SK-N-SH treated with all-trans-retinoic acid at 6 μM for 48 hours (cell line): ENCODE data around the gene AGPS.
"Not testable (repeated sequence)": the region's sequence is repeated elsewhere in the genome, so short reads cannot be mapped to it uniquely, and the experiment has no call there.

Experiments used
- ATAC-seq: fragments of 200-7000 bp; cut with Tn5 transposase; 3 replicates; pipeline ENCODE4 v1.9.1; 2020; ENCODE audit warnings: mild to moderate bottlenecking, moderate library complexity
- ARNTL ChIP-seq: fragments of 450-650 bp; formaldehyde crosslinking; IDR thresholded peaks from 2 replicates; pipeline ENCODE4 v1.5.0; 2020; ENCODE audit warnings: low read depth, mild to moderate bottlenecking, moderate library complexity, borderline replicate concordance
- BACH2 ChIP-seq: fragments of 250-450 bp; sonication (Bioruptor Pico); IDR thresholded peaks from 2 replicates; pipeline ENCODE4 v1.9.0; 2021; ENCODE audit warnings: mild to moderate bottlenecking, borderline replicate concordance
- CREB5 ChIP-seq: fragments of 250-450 bp; sonication (Bioruptor Pico); IDR thresholded peaks from 2 replicates; pipeline ENCODE4 v1.5.1; 2020; ENCODE audit warnings: low read depth, mild to moderate bottlenecking, moderate library complexity
- CSRNP3 ChIP-seq: fragments of 250-450 bp; sonication (Bioruptor Pico); IDR thresholded peaks from 2 replicates; pipeline ENCODE4 v1.5.1; 2021; ENCODE audit warnings: mild to moderate bottlenecking, moderate library complexity
- ESRRG ChIP-seq: fragments of 250-450 bp; sonication (Bioruptor Pico); IDR thresholded peaks from 2 replicates; pipeline ENCODE4 v1.6.1; 2021; ENCODE audit warnings: mild to moderate bottlenecking
- GLIS3 ChIP-seq: fragments of 250-450 bp; sonication (Bioruptor Pico); IDR thresholded peaks from 2 replicates; pipeline ENCODE4 v1.5.0; 2020; ENCODE audit warnings: mild to moderate bottlenecking, moderate library complexity
- ISL1 ChIP-seq: fragments of 250-450 bp; sonication (Bioruptor Pico); IDR thresholded peaks from 2 replicates; pipeline ENCODE4 v2.1.2; 2022; ENCODE audit warnings: mild to moderate bottlenecking, moderate library complexity
- OSR1 ChIP-seq: fragments of 250-450 bp; sonication (Bioruptor Pico); IDR thresholded peaks from 2 replicates; pipeline ENCODE4 v1.8.0; 2022; ENCODE audit warnings: moderate library complexity, mild to moderate bottlenecking, inconsistent platforms
- PATZ1 ChIP-seq: fragments of 250-450 bp; sonication (Bioruptor Pico); IDR thresholded peaks from 2 replicates; pipeline ENCODE4 v1.8.0; 2020; ENCODE audit warnings: mild to moderate bottlenecking, moderate library complexity, borderline replicate concordance
- POU6F1 ChIP-seq: fragments of 250-450 bp; sonication (Bioruptor Pico); IDR thresholded peaks from 2 replicates; pipeline ENCODE4 v1.8.0; 2021; ENCODE audit warnings: low read depth, mild to moderate bottlenecking, moderate library complexity, borderline replicate concordance
- PPARA ChIP-seq: fragments of 250-450 bp; sonication (Bioruptor Pico); IDR thresholded peaks from 2 replicates; pipeline ENCODE4 v1.5.0; 2020; ENCODE audit warnings: mild to moderate bottlenecking, borderline replicate concordance
- RARB ChIP-seq: fragments of 250-450 bp; sonication (Bioruptor Pico); IDR thresholded peaks from 2 replicates; pipeline ENCODE4 v1.8.0; 2021; ENCODE audit warnings: mild to moderate bottlenecking, moderate library complexity
- SNAI2 ChIP-seq: fragments of 250-450 bp; sonication (Bioruptor Pico); IDR thresholded peaks from 2 replicates; pipeline ENCODE4 v1.5.0; 2020; ENCODE audit warnings: mild to moderate bottlenecking, moderate library complexity
- TCF4 ChIP-seq: fragments of 250-450 bp; sonication (Bioruptor Pico); IDR thresholded peaks from 2 replicates; pipeline ENCODE4 v1.8.0; 2021; ENCODE audit warnings: mild to moderate bottlenecking, moderate library complexity, borderline replicate concordance
- TSHZ2 ChIP-seq: fragments of 250-450 bp; sonication (Bioruptor Pico); IDR thresholded peaks from 2 replicates; pipeline ENCODE4 v1.5.0; 2020; ENCODE audit warnings: mild to moderate bottlenecking, moderate library complexity
- ZC3H10 ChIP-seq: fragments of 250-450 bp; sonication (Bioruptor Pico); IDR thresholded peaks from 2 replicates; pipeline ENCODE4 v1.5.1; 2021; ENCODE audit warnings: mild to moderate bottlenecking, moderate library complexity
- ZFP30 ChIP-seq: fragments of 450-650 bp; formaldehyde crosslinking; IDR thresholded peaks from 2 replicates; pipeline ENCODE4 v1.5.0; 2022; ENCODE audit warnings: mild to moderate bottlenecking, moderate library complexity
- ZNF565 ChIP-seq: fragments of 450-650 bp; formaldehyde crosslinking; conservative IDR thresholded peaks from 2 replicates; pipeline ENCODE4 v1.5.0; 2020; ENCODE audit warnings: low read depth, mild to moderate bottlenecking, moderate library complexity
- ZNF70 ChIP-seq: fragments of 450-650 bp; formaldehyde crosslinking; IDR thresholded peaks from 2 replicates; pipeline ENCODE4 v1.5.0; 2020; ENCODE audit warnings: mild to moderate bottlenecking, moderate library complexity
- ZNF8 ChIP-seq: fragments of 450-650 bp; formaldehyde crosslinking; IDR thresholded peaks from 2 replicates; pipeline ENCODE4 v1.5.0; 2020; ENCODE audit warnings: mild to moderate bottlenecking, moderate library complexity

AGPS gene

GRCh38 chr2:177549171-177549570, 156.6 kb downstream of the AGPS start (continued):
- peak; percentile 86; the same call in 1 of the 2 replicates for TF ChIP-seq PATZ1 (CRISPR knock-in tag)
- 0 out of 2 replicates have a peak, but pooled peaks have one; percentile 43 for TF ChIP-seq ZNF70 (CRISPR knock-in tag)
- no peak for TF ChIP-seq BACH2 (CRISPR knock-in tag)
- no peak for TF ChIP-seq ZC3H10 (CRISPR knock-in tag)
- no peak for TF ChIP-seq POU6F1
- peak; percentile 73 for TF ChIP-seq ZNF565 (CRISPR knock-in tag)
- no peak for TF ChIP-seq RARB
- peak; percentile 94; the same call in 1 of the 2 replicates for TF ChIP-seq ESRRG (CRISPR knock-in tag)
- TF ChIP-seq PPARA (CRISPR knock-in tag) = peak; percentile 46; the same call in 1 of the 2 replicates
- TF ChIP-seq ARNTL (CRISPR knock-in tag) = no peak
- TF ChIP-seq GLIS3 (CRISPR knock-in tag) = 0 out of 2 replicates have a peak, but pooled peaks have one; percentile 79
- TF ChIP-seq ISL1 (CRISPR knock-in tag) = peak; percentile 99

GRCh38 chr2:177550264-177551200, 158.0 kb downstream of the AGPS start:
- no peak for ATAC-seq
- TF ChIP-seq CSRNP3 (CRISPR knock-in tag) (no peak), RARB (no peak), ISL1 (CRISPR knock-in tag) (no peak), ZNF8 (CRISPR knock-in tag) (no peak), ZC3H10 (CRISPR knock-in tag) (no peak), SNAI2 (no peak), ZNF70 (CRISPR knock-in tag) (no peak), TCF4 (CRISPR knock-in tag) (no peak), CREB5 (CRISPR knock-in tag) (no peak)

GRCh38 chr2:177551360-177551759, 158.8 kb downstream of the AGPS start:
- not testable (repeated sequence) for ATAC-seq

- TF ChIP-seq TCF4 (CRISPR knock-in tag) = no peak
- TF ChIP-seq ZFP30 (CRISPR knock-in tag) = no peak
- TF ChIP-seq OSR1 (CRISPR knock-in tag) = no peak
- TF ChIP-seq CSRNP3 (CRISPR knock-in tag) = no peak
- TF ChIP-seq ZNF8 (CRISPR knock-in tag) = no peak
- TF ChIP-seq SNAI2 = no peak
- TF ChIP-seq RARB = no peak
- TF ChIP-seq ZC3H10 (CRISPR knock-in tag) = no peak
- no peak for TF ChIP-seq TSHZ2 (CRISPR knock-in tag)
- ATAC-seq = no peak
Measured at GRCh38 chr2:177551989-177552421, 159.4 kb downstream of the AGPS start.
